K562 (cell line): ENCODE results near the gene UCN. TPM values are rescaled to one million over a fixed set of nuclear protein-coding genes. Genes with fewer than 3 reads are reported as not detected.

ENCODE experiments used
- ATAC-seq: fragments of 200-7000 bp; cut with Tn5 transposase; 3 replicates; pipeline ENCODE4 v1.9.1; 2020; ENCODE audit warnings: moderate library complexity
- BruUV-seq: library from RNA; stranded (reverse); fragments of 400-500 nt; replicated peaks from 2 replicates; lab custom pipeline; 2021; lab: Mats Ljungman, UMichigan
- CTCF ChIA-PET: fragments of 300-600 bp; formaldehyde crosslinking; extraction: SDS; loops from one replicate; lab custom pipeline; 2021; ENCODE audit warnings: low intra/inter-chr PET ratio; lab: Yijun Ruan, JAX
- POLR2A ChIA-PET: fragments of 300-600, 350-650 bp; sonication (Branson Sonifier 250); formaldehyde crosslinking; extraction: SDS; loops from one replicate; lab custom pipeline; 2021; ENCODE audit warnings: antibody characterized with exemption, inconsistent platforms; lab: Yijun Ruan, JAX
- DNase-seq, 4 experiments: peaks; one replicate each; pipeline versions ENCODE4 v3.0.0 to v3.0.0-alpha.2; 2011 to 2018; ENCODE audit warnings: low spot score in 3 of 4, mixed read lengths in 3 of 4; ENCODE audit errors: extremely low read depth in 1 of 4
- FAIRE-seq: peaks from 2 replicates; lab custom pipeline; 2011; peaks lifted over from hg19 to GRCh38; lab: Jason Lieb, UNC
- H2AFZ ChIP-seq: 2 replicates; pipeline ENCODE4 v1.6.0; 2011; ENCODE audit warnings: low read depth, low read length, control low read depth, inconsistent platforms
- H3K27ac ChIP-seq: fragments of 200-600 bp; 3 replicates; pipeline ENCODE4 v1.8.0; 2011; ENCODE audit warnings: low read depth, mild to moderate bottlenecking, control low read depth, inconsistent platforms, low read length, moderate library complexity, mixed read lengths; ENCODE audit errors: extremely low read depth
- H3K27me3 ChIP-seq, 2 experiments: fragments of 300-600 bp in 1 of 2; 2 replicates in 1 of 2; 3 replicates in 1 of 2; pipeline versions ENCODE4 v1.6.0 to v1.8.0; 2011; ENCODE audit warnings: inconsistent platforms in 2 of 2, low read length in 2 of 2, mild to moderate bottlenecking in 1 of 2, mixed read lengths in 1 of 2, moderate library complexity in 1 of 2; ENCODE audit not compliant: control insufficient read depth in 2 of 2, insufficient read depth in 2 of 2
- H3K36me3 ChIP-seq: fragments of 300-600 bp; 3 replicates; pipeline ENCODE4 v1.8.0; 2011; ENCODE audit warnings: mild to moderate bottlenecking, low read length, inconsistent platforms; ENCODE audit not compliant: control insufficient read depth, insufficient read depth
- H3K4me1 ChIP-seq, 2 experiments: fragments of 200-600 bp in 1 of 2; replicated peaks in 1 of 2; 2 replicates in 1 of 2; 3 replicates in 1 of 2; pipeline versions ENCODE4 v1.5.1 to v1.8.0; 2011; ENCODE audit warnings: inconsistent platforms in 2 of 2, low read length in 2 of 2, mild to moderate bottlenecking in 1 of 2, mixed read lengths in 1 of 2, moderate library complexity in 1 of 2; ENCODE audit not compliant: control insufficient read depth in 2 of 2, insufficient read depth in 2 of 2
- H3K4me2 ChIP-seq: 2 replicates; pipeline ENCODE4 v1.6.1; 2011; ENCODE audit warnings: low read length, control low read depth, inconsistent platforms, mixed read lengths; ENCODE audit not compliant: insufficient read depth
- H3K4me3 ChIP-seq: fragments of 200-600 bp; sonication (generic), shearing (Covaris generic); 2 replicates; pipeline ENCODE4 v1.5.1; 2016; ENCODE audit warnings: control low read depth, inconsistent platforms
- H3K79me2 ChIP-seq: fragments of 200-600 bp; 3 replicates; pipeline ENCODE4 v1.8.0; 2011; ENCODE audit warnings: low read length, inconsistent platforms; ENCODE audit not compliant: control insufficient read depth, insufficient read depth
- H3K9ac ChIP-seq, 2 experiments: 2 replicates each; pipeline versions ENCODE4 v1.6.0 to v1.6.1; 2011; ENCODE audit warnings: low read depth in 2 of 2, low read length in 2 of 2, control low read depth in 1 of 2, inconsistent platforms in 1 of 2, mild to moderate bottlenecking in 1 of 2, mixed read lengths in 1 of 2; ENCODE audit not compliant: insufficient read depth in 1 of 2
- H3K9me1 ChIP-seq: one replicate; pipeline ENCODE4 v1.6.0; 2011; ENCODE audit warnings: inconsistent platforms, mild to moderate bottlenecking, low read length, moderate library complexity; ENCODE audit not compliant: control insufficient read depth, insufficient read depth
- H3K9me3 ChIP-seq: replicated peaks from 2 replicates; pipeline ENCODE4 v1.5.1; 2011; ENCODE audit warnings: low read depth, low read length, inconsistent platforms; ENCODE audit not compliant: control insufficient read depth, insufficient read depth
- H4K20me1 ChIP-seq: replicated peaks from 2 replicates; pipeline ENCODE4 v1.6.1; 2011; ENCODE audit warnings: low read length, inconsistent platforms, mixed read lengths; ENCODE audit not compliant: control insufficient read depth, insufficient read depth
- CEBPG ChIP-seq, 3 experiments: fragments of 200-800 bp in 1 of 3; sonication (Bioruptor generic) in 1 of 3; sonication (generic) in 1 of 3; formaldehyde crosslinking in 1 of 3; IDR thresholded peaks in 2 of 3; conservative IDR thresholded peaks in 1 of 3; 2 replicates each; pipeline versions ENCODE4 v1.6.1 to v1.8.0; 2016 to 2022; ENCODE audit warnings: missing compliant biosample characterization in 2 of 3, missing genetic modification characterization in 2 of 3, mild to moderate bottlenecking in 1 of 3, missing genetic modification reagents in 1 of 3
- NFYB ChIP-seq: IDR thresholded peaks from 2 replicates; pipeline ENCODE4 v1.6.1; 2011; ENCODE audit warnings: mild to moderate bottlenecking, moderate library complexity; ENCODE audit not compliant: insufficient read length; ENCODE audit errors: extremely low read depth
- ZFP1 ChIP-seq: fragments of 450-650 bp; formaldehyde crosslinking; IDR thresholded peaks from 2 replicates; pipeline ENCODE4 v1.4.0; 2020; ENCODE audit warnings: mild to moderate bottlenecking, mixed read lengths
- ZNF224 ChIP-seq: sonication (generic); formaldehyde crosslinking; IDR thresholded peaks from 2 replicates; pipeline ENCODE4 v1.8.0; 2022; ENCODE audit warnings: mild to moderate bottlenecking, missing genetic modification reagents
- ZNF354B ChIP-seq: fragments of 250-450 bp; sonication (Bioruptor Pico); IDR thresholded peaks from 2 replicates; pipeline ENCODE4 v1.4.0; 2020
- ZNF431 ChIP-seq: sonication (generic); formaldehyde crosslinking; IDR thresholded peaks from 2 replicates; pipeline ENCODE4 v1.8.0; 2022; ENCODE audit warnings: mild to moderate bottlenecking, missing genetic modification reagents
- WGBS: fragments of 100-300 bp; shearing (Covaris generic); methylation state at CpG from one replicate; pipeline ENCODE4 v1.1.6; 2016; ENCODE audit warnings: low coverage, mixed read lengths; ENCODE audit not compliant: insufficient coverage; ENCODE audit errors: missing lambda C conversion rate; 5-methylcytosine and 5-hydroxymethylcytosine counted together
- in situ Hi-C: fragments of 300-500 bp; cut with MboI; formaldehyde crosslinking; loops from 4 replicates; pipeline ENCODE4 v1.15.0; 2018; ENCODE audit warnings: inconsistent platforms, mixed read lengths
- intact Hi-C: fragments of 100-400 bp; cut with micrococcal nuclease; formaldehyde crosslinking; loops from 2 replicates; pipeline ENCODE4 v1.14.2; 2022
- polyA plus RNA-seq, 8 experiments: library from polyadenylated mRNA; depleted of rRNA in 4 of 8; stranded (reverse) in 5 of 8; unstranded in 3 of 8; fragments of >200 nt; fragmentation: Nextera tagmentation in 2 of 8; fragmentation: Illumina TruSeq in 1 of 8; extraction: Ambion mirVana in 2 of 8; extraction: Trizol in 1 of 8; gene quantifications; 2 replicates each; pipeline versions ENCODE4 v1.2.1 to v1.2.3, GENCODE V29; 2011 to 2014; ENCODE audit warnings: inconsistent platforms in 1 of 8, missing spikeins in 1 of 8
- total RNA-seq, 7 experiments: library from RNA; depleted of rRNA in 6 of 7; stranded (reverse); fragments of >200 nt in 6 of 7; fragmentation: Illumina TruSeq in 2 of 7; extraction: Trizol in 2 of 7; gene quantifications; 2 replicates each; pipeline versions ENCODE4 v1.2.1 to v1.2.3, GENCODE V29; 2011 to 2021; ENCODE audit warnings: low replicate concordance in 1 of 7
- TF ChIP-seq, protein P1 (sequence below), 2 experiments: fragments of 450-650 bp in 1 of 2; sonication (generic) in 1 of 2; formaldehyde crosslinking in 1 of 2; IDR thresholded peaks; 2 replicates each; pipeline versions ENCODE4 v1.7.1 to v1.9.0; 2016 to 2022; ENCODE audit warnings: inconsistent platforms in 1 of 2, mild to moderate bottlenecking in 1 of 2, missing genetic modification reagents in 1 of 2
- TF ChIP-seq, protein P2 (sequence below): fragments of 250-450 bp; sonication (Bioruptor Pico); IDR thresholded peaks from 2 replicates; pipeline ENCODE4 v1.5.0; 2021; ENCODE audit warnings: mild to moderate bottlenecking, moderate library complexity

The UCN gene
- total and polyA plus RNA-seq, 9 of the 15 experiments (the other 6 are each of a cell fraction or from before 2014, with no cell fraction given): 0.10 to 2.7 (median 0.43) TPM

- ChIA-PET CTCF (interaction anchor here (2.9 kb wide), 1 partner anchor 179 kb away, joined by 20 read pairs; no protein-coding TSS in a partner anchor), POLR2A (interaction anchor here (0.6 to 1.2 kb wide), 2 partner anchors 10 to 152 kb away, joined by 3 read pairs; no protein-coding TSS in a partner anchor)
- no peak overlapping the region for H3K27ac ChIP-seq
- H3K9me1 ChIP-seq: no peaks in the 10 kb centered on the region
- in situ Hi-C loops: no loop called here
- no peaks in the 10 kb centered on the region for H4K20me1 ChIP-seq
- no peak overlapping the region for H2AFZ ChIP-seq
- intact Hi-C loops: no loop called here
- no peaks in the 10 kb centered on the region for H3K9me3 ChIP-seq
- WGBS: 0% methylated on average over 1 of the region's 1 CpG
- H3K36me3 ChIP-seq: no peaks in the 10 kb centered on the region
- DNase-seq: no peak
- ATAC-seq: no peak
- FAIRE-seq: no peak
- no peak overlapping the region for H3K4me3 ChIP-seq
- no TSS peak for BruUV-seq
- no peak overlapping the region for H3K9ac ChIP-seq
- H3K4me2 ChIP-seq: no peak overlapping the region
- no peaks in the 10 kb centered on the region for H3K79me2 ChIP-seq
- H3K4me1 ChIP-seq: peaks cover 10 to 14% of the 10 kb centered on the region in 2 experiments
- peaks cover 4 to 5% of the 10 kb centered on the region in 2 experiments; a peak in 2 of 5 replicates for H3K27me3 ChIP-seq
- TF ChIP-seq NFYB: no peak
- TF ChIP-seq, protein P1, sequence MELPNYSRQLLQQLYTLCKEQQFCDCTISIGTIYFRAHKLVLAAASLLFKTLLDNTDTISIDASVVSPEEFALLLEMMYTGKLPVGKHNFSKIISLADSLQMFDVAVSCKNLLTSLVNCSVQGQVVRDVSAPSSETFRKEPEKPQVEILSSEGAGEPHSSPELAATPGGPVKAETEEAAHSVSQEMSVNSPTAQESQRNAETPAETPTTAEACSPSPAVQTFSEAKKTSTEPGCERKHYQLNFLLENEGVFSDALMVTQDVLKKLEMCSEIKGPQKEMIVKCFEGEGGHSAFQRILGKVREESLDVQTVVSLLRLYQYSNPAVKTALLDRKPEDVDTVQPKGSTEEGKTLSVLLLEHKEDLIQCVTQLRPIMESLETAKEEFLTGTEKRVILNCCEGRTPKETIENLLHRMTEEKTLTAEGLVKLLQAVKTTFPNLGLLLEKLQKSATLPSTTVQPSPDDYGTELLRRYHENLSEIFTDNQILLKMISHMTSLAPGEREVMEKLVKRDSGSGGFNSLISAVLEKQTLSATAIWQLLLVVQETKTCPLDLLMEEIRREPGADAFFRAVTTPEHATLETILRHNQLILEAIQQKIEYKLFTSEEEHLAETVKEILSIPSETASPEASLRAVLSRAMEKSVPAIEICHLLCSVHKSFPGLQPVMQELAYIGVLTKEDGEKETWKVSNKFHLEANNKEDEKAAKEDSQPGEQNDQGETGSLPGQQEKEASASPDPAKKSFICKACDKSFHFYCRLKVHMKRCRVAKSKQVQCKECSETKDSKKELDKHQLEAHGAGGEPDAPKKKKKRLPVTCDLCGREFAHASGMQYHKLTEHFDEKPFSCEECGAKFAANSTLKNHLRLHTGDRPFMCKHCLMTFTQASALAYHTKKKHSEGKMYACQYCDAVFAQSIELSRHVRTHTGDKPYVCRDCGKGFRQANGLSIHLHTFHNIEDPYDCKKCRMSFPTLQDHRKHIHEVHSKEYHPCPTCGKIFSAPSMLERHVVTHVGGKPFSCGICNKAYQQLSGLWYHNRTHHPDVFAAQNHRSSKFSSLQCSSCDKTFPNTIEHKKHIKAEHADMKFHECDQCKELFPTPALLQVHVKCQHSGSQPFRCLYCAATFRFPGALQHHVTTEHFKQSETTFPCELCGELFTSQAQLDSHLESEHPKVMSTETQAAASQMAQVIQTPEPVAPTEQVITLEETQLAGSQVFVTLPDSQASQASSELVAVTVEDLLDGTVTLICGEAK (IDR thresholded peaks at IDR 0.05): no peak
- TF ChIP-seq, protein P1 (CRISPR knock-in tag; IDR thresholded peaks at IDR 0.05): no peak
- no peak for TF ChIP-seq ZNF224 (CRISPR knock-in tag)
- TF ChIP-seq ZFP1 (CRISPR knock-in tag): no peak
- TF ChIP-seq ZNF354B (CRISPR knock-in tag): no peak
- TF ChIP-seq, protein P2, sequence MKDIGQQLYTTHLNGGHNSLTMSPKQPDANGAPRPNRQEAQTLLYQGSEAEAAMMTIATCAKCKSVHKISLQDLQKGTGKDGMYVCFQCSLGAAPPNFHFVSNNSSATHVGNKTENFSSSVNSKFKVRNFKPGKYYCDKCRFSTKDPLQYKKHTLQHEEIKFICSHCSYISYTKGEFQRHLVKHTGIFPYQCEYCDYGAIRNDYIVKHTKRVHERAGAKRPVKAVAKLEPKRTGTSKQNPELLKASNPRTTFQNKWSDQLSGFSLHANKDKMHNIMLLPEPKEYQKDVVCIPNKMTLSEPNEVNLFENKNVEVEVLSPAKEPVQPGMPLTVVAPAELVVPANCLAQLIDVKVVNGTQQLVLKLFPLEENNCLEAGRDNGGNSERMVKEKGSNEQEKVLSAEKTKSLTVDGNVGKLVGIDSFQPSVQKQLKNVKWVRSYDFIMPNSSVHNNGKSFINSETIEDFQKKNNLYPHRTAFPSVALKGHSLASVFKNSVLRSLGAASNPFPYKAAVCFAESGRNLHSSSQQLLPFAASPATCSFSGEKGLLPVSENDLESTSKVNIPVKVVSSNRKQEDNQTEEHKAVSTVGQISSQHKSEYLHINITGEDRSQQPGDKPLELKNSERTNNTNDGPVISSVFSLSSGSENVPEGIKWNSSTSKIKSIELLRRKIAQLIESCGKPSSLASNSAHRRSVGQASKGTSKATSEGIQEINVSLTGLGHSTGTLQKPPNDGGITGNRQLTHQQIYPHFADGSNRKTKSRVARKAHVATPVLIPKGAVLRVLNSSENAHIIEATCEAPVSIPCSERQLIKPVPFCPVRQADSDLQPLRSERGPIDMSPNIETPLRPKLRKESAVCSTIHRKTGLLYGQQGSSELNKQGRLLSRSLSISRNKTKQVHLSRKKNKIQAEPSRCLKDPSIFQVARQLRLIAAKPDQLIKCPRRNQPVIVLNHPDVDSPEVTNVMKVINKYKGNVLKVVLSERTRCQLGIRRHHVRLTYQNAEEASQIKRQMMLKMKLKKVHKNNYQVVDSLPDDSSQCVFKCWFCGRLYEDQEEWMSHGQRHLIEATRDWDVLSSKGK (CRISPR knock-in tag): no peak
- TF ChIP-seq ZNF431 (CRISPR knock-in tag): no peak
- TF ChIP-seq CEBPG (CRISPR knock-in tag; IDR thresholded peaks at IDR 0.05): no peak
- TF ChIP-seq CEBPG (tag; conservative IDR thresholded peaks at IDR 0.05 in 1 of 2, IDR thresholded peaks at IDR 0.05 in 1 of 2): no peak
Observed at GRCh38 chr2:27278010-27278409, 30.2 kb downstream of the UCN start.
